HG03457 (cell line): Measurements from ENCODE around the gene BMAL1.

Experiments
- ATAC-seq: cut with Tn5 transposase; IDR thresholded peaks from one replicate; pipeline ENCODE4 v1.9.1; 2021; ENCODE audit warnings: moderate number of reproducible peaks; ENCODE audit not compliant: unreplicated experiment

The BMAL1 gene

GRCh38 chr11:13290221-13290980 is 12.8 kb downstream of the BMAL1 start:
- ATAC-seq, result no peak

- ATAC-seq, result no peak
Measured at GRCh38 chr11:13291361-13291760, 13.8 kb downstream of the BMAL1 start.

GRCh38 chr11:13291800-13292199 is 14.2 kb downstream of the BMAL1 start:
- ATAC-seq, result no peak

GRCh38 chr11:13292970-13293369 is 15.4 kb downstream of the BMAL1 start:
- ATAC-seq, result no peak

DNA sequence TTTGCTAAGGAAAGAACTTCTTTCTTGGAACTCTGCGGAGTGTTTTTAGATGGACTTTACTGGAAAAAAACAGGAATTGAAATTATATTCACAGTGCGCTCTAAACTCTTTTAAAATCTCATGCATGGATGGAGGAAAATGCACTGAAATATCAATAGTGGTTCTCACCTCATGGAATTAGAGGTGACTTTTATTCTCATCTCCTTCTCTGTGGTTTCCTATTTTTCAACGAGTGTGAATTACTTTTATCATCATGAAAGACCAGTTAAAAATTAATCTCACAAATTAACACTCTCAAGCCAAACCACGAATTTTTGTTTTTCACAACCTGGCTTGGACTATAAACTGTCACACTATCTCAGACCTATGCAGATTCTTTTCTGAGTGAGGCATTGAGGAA is 16.6 kb downstream of the BMAL1 start:
- no peak for ATAC-seq

DNA sequence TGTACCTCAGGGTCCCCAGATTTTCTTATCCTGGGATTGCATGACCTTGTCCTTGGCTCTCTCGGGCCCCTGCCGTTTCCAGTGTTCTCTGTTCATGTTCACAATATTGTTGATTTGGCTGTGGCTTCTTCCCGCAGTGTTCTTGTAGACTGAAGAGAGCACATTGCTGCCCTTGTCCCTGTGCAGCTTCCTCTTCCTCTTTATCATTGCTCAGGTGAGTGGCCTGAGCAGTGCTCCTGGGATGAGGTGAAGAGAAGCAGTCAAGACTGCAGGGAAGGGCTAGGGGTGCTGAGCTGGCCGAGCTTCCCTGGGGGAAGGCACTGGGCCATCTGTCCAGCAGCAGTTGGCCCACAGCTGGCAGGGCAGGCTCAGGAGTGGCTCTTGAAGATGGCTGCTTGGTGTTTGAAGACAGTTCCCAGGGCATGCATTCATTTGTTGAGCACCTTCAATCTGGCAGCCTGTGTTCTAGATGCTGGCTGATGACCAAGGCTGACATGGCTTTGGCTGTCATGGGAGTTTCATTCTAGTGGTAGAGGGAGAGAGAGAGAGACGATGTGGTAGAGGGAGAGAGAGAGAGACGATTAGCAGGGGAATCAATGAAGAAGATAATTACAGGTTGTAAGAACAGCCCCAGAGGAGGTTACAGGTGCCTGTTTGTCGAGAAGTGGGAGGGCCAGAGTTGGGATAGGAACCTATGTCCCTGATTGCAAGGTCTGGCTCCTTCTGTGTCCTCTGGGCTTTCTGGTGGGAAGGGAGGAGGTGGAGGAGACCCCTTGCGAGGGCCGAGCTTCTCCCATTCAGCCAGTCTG is 17.4 kb downstream of the BMAL1 start:
- no peak for ATAC-seq

DNA sequence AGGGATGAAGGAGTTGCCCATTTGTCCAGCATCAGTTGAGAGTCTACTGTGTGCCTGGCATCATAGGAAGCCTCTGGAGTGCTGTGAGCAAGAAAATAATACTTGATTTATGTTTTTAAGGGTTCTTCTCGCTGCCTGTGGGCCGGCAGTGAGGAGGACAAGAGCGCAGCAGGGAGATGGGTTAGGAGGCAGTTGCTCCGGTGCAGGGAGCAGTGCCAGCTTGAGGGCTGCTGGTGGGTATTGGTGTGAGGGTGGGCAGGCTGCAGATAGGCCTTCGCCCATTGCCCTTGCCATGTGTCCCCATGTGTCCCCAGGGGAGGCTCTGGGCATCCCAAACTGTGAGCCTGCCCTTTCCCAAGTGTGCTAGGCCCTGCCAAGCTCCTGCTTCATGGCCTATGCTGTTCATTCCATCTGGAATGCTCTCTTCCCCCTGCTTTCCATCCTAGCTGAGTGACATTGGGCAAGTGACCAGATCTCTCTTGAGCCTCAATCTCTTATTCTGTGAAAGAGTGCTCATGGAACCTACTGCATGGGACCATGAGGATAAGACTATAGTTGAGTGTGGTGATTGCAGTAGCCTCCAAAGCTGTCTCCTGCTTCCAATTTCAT is 19.8 kb downstream of the BMAL1 start:
- ATAC-seq, result no peak

DNA sequence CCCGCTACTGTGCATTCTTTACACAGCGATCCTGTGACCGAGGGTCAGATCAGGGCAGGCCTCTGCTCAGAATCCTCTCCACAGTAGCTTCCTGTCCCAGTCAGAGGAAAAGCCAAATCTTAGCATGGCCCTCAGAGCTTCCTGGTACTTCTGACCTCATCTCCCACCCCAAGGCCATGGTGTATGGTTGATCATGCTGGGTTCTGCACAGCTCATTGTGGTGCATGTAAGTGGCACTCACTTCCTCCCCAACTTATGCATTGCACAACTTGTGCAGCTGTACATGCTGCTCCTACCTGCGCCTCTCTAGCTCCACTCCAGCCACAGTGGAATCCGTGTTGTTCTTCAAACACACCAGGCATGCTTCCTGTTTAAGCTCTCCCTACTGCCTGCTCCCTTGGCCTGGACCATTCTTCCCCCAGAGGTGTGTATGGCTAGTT is 20.3 kb downstream of the BMAL1 start:
- ATAC-seq, result no peak

DNA sequence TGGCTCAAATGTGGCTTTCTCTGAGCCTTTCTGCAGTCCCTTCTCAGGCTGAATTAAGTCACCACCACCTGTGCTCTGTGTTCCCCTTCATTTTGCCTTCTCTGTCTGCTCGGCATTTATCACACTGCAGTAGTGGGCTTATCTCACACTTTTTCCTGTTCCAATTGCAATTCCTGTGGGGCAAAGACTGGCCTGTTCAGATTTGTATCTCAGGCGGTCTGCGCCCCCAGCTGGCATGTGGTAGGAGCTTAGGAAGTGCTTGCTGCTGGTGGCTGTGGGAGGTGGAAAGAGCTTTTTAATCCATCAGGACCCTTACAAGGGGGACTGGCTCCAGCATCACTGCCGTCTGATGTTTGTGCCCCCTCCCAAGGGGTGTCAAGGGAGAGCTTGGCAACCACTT is 21.2 kb downstream of the BMAL1 start:
- no peak for ATAC-seq

- ATAC-seq, result no peak
Measured at GRCh38 chr11:13301522-13301921, 23.9 kb downstream of the BMAL1 start.

DNA sequence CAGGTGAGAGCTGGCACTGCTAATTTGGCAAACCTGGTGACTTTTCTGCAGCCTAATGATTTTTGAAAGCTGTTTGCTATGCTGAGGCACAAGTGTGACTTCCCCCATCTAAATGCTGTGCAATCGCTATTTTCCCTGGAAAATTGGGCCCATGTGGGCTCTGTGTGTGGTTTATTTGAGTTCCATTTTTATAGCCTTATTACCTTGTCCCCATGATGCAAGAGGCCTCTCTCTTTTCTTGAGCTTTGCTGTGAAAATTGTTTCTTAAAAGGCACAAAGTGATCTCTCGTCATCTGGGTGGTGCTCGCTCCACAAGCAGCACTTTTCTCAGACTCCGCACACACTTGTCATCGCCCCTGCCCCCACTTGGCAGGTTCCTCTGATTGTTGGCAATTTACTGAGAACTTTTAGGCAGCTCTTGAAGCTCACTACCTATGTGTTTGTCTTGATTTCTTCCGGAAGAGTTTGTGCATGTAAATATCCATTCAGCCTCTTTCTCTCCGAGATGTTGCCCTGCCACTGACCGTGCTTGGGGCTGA is 24.9 kb downstream of the BMAL1 start:
- no peak for ATAC-seq

DNA sequence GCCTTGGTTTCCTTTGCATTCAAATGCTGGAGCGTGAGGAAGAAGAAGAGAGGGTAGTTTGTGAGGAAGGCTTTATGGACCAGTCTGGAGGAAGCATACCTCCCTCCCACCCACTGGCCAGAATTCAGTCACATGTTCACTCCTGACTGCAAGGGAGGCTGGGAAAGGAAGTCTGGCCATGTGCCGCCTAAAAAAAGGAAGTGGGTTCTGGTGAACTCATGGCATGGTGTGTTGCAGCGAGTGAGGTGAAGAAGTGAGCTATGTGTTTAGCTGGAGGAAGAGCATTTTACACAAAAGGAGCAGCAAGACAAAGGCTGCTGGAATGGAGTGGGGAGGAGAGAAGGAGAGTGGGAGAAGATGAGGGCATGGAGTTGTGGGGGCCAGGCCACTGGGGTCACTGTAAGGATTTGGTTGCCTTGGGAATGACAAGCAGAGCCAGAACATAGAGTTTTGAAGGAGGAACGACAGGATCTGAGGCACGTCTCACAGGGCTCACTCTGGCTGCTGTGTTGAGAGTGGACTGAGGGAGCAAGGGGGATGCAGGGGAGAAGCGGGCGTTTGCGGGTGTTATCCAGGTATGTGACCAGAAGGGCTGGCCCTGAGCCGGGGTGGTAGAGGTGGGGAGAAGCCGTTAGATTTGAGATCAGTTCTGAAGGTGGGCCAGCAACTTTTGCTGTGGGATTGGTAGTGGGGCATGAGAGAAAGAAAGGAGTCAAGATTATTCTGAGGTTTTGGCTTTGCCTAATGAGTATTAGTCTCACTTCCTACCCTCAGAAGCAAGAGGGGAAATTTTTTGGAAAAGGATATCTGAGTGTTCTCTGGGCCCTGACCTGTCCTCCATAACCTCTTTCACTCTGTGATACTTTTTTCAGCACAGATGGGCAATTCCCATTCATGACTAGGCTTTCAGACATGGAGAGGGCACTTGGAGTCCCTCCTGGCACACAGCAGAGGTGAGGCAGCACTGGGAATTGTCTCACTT is 26.4 kb downstream of the BMAL1 start:
- ATAC-seq, result no peak

DNA sequence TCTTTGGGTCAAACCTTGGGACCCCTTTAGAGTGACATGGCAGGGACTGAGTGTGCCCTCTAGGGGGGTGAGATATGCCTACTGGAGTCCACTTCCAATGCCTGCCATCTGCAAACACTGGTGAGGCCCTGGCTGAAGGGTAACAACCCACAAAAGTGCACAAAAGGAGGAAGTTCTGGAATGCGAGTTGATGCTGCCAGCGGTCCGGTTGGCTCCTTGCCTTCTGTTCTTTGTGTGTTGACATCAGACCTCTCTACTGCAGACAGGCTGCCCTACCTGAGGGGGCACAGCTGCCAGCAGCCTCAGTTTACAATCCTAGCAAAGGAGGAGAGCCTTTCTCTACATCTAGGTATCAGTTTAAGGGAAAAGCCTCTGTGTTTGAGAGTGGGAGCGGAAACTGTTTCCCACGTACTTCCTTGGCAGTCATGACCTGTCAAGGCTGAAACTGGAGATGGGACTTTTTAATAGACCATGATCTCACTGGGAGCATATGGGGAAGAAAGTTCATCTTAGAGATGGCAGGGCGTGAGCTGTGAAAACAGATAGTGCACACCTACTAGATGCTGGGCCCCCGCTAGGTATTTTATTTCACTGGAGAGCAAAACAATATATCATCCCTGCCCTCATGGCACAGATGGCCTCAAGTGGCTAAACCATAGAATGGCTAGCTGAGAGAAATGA is 27.2 kb downstream of the BMAL1 start:
- ATAC-seq, result no peak

DNA sequence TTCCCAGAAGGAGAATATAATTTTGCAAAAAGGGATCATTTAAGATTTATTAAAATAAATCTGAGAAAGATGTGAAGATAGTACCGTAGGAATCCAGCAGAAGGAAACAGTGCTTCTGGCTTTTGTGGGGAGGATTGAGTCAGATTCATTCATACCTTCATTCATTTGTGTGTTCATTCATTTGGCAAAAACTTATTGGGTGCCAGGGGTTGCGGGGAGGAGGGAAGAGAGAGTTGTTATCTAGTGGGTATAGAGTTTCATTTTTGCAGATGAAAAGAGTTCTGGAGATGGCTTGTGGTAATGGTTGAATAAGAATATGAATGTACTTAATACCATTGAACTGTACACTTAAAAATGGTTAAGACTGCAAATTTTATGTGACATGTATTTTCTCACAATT is 31.1 kb downstream of the BMAL1 start:
- ATAC-seq, result no peak

DNA sequence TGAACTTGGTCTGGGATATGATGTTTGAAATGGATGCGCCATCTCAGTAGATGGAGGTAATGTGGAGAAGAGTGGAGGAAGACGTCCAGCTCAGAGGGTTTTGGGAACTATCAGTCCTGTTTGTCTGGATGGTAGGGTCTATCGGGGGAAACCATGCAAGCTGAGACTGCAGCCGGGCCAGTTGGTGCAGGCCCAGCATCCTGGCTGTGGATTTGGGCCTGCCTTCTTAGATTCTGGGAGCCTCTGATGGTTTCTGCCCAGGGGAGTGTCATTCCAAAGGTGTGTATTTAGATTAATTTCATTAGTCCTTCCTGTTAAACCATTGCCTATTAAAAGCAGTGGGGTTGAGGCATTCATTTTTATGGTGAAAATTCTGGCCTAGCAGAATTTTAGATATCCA is 31.6 kb downstream of the BMAL1 start:
- no peak for ATAC-seq

GRCh38 chr11:13310443-13310842 is 32.9 kb downstream of the BMAL1 start:
- no peak for ATAC-seq

DNA sequence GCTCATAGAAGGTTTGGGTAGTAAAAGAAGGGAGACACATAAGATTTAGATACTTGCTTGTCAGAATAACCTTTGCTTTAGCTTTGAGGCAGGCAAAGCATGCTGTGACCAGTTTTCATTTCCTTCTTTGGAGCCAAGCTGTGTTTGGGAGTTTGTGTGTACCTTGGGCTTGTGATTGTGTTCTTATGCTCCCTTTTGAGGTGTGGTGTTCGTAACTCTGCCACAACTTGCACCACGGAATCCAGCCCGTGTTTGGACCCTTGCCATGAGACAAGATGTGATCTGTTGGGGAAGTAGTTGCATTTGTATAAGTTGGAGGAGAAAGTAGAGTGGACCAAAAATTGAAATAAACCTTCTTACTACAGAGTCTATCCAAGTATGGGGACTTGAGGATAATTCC is 34.0 kb downstream of the BMAL1 start:
- no peak for ATAC-seq

DNA sequence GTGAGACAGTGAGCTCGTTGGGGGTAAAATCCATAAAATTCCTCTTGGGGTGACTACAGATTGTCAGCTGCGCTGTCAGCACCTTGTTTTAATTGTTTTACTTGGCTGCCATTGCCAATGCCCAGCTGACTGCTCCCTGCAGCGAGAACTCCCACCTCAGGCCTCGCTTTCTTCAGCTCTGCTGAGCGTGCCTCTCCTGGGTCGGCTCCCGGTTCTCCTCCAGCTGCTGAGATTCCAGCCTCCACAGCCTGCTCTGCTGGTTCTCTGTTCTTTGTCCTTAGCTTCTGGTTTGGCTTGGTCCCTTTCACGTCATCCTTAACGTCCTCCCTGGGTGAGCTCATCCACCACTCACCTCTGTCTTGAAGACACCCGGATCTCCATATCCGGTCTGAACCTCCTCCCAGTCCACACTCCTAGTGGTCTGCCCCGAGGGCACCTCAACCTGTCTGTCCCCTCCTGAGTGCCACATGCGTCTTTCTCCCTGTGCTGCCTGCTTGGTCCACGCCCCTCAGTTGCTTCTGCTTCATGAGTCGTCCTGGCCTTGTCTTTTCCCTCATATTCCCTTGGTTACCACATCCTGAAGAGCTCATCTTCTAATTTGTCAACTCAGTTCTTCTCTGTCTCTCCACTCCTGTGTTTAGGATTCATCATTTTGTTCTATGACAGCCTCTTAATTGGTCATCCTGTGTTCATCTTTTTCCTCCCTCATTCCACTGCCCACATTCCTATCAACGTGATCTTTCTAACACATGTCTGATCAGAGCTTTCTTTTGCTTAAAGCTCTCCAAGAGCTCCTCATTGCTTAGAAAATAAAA is 35.6 kb downstream of the BMAL1 start:
- no peak for ATAC-seq
